ENCODE results near the gene SMAD6.

The SMAD6 gene

GRCh38 chr15:66715181-66715624, 13.2 kb downstream of the SMAD6 start:
- Histone ChIP-seq H3K4me3 (ENCODE audit: low read depth, low read length) (no peak overlapping the region; the same call in 1 of the 2 replicates), H3K27ac (peak overlapping the region; percentile 55), H3K27me3 (ENCODE audit: insufficient read depth, low read depth, severe bottlenecking) (no peaks in the 10 kb centered on the region), H3K9me3 (ENCODE audit: severe bottlenecking) (no peaks in the 10 kb centered on the region), H3K36me3 (peaks cover 36% of the 10 kb centered on the region)
- peak; percentile 27 for DNase-seq
- no peak for TF ChIP-seq CTCF (IDR thresholded peaks at IDR 0.05; ENCODE audit: low read depth, low read length)

GRCh38 chr15:66715720-66716655, 14.0 kb downstream of the SMAD6 start:
- Histone ChIP-seq H3K9me3 (ENCODE audit: severe bottlenecking) (no peaks in the 10 kb centered on the region), H3K36me3 (peaks cover 36% of the 10 kb centered on the region), H3K4me3 (ENCODE audit: low read depth, low read length) (no peak overlapping the region; the same call in 1 of the 2 replicates), H3K27ac (peak overlapping the region; percentile 31; the same call in 1 of the 2 replicates), H3K27me3 (ENCODE audit: insufficient read depth, low read depth, severe bottlenecking) (no peaks in the 10 kb centered on the region)
- TF ChIP-seq CTCF (IDR thresholded peaks at IDR 0.05; ENCODE audit: low read depth, low read length) = no peak
- DNase-seq = peak; percentile 31

GRCh38 chr15:66716656-66717020, 14.6 kb downstream of the SMAD6 start:
- Histone ChIP-seq H3K27me3 (ENCODE audit: insufficient read depth, low read depth, severe bottlenecking) (no peaks in the 10 kb centered on the region), H3K27ac (no peak overlapping the region), H3K36me3 (peaks cover 42% of the 10 kb centered on the region), H3K4me3 (ENCODE audit: low read depth, low read length) (no peak overlapping the region), H3K9me3 (ENCODE audit: severe bottlenecking) (no peaks in the 10 kb centered on the region)
- DNase-seq = no peak
- TF ChIP-seq CTCF (IDR thresholded peaks at IDR 0.05; ENCODE audit: low read depth, low read length) = no peak

- TF ChIP-seq CTCF (IDR thresholded peaks at IDR 0.05; ENCODE audit: low read depth, low read length) = no peak
- peaks cover 39% of the 10 kb centered on the region for H3K36me3 ChIP-seq
- no peaks in the 10 kb centered on the region for H3K9me3 ChIP-seq (ENCODE audit: severe bottlenecking)
- no peaks in the 10 kb centered on the region for H3K27me3 ChIP-seq (ENCODE audit: insufficient read depth, low read depth, severe bottlenecking)
- no peak for DNase-seq
- H3K27ac ChIP-seq = no peak overlapping the region
- no peak overlapping the region for H3K4me3 ChIP-seq (ENCODE audit: low read depth, low read length)
These were observed 16.4 kb downstream of the SMAD6 start for GRCh38 chr15:66718220-66718988.

GRCh38 chr15:66719471-66719870, 17.4 kb downstream of the SMAD6 start:
- Histone ChIP-seq H3K36me3 (peaks cover 43% of the 10 kb centered on the region), H3K27me3 (ENCODE audit: insufficient read depth, low read depth, severe bottlenecking) (no peaks in the 10 kb centered on the region), H3K9me3 (ENCODE audit: severe bottlenecking) (no peaks in the 10 kb centered on the region), H3K4me3 (ENCODE audit: low read depth, low read length) (no peak overlapping the region), H3K27ac (no peak overlapping the region)
- no peak for TF ChIP-seq CTCF (IDR thresholded peaks at IDR 0.05; ENCODE audit: low read depth, low read length)
- DNase-seq = no peak
